Cerebellar cortex (tissue), 1 donor: Measurements from ENCODE around the gene KRTAP5-7.
"Not testable (repeated sequence)": the region's sequence is repeated elsewhere in the genome, so short reads cannot be mapped to it uniquely, and the experiment has no call there.

ENCODE experiments used
- DNase-seq: peaks from one replicate; pipeline ENCODE4 v3.0.0-alpha.2; 2015; ENCODE audit warnings: low spot score

Gene KRTAP5-7

GRCh38 chr11:71526796-71527575 is at the start of gene KRTAP5-7:
Gene KRTAP5-7, plus strand, starts transcription at chr11:71527267. Its CDS starts 34 bp downstream, at chr11:71527301.
- not testable (repeated sequence) for DNase-seq

- DNase-seq: no peak
Observed at GRCh38 chr11:71477641-71478527, 49.2 kb upstream of the KRTAP5-7 start.

- no peak for DNase-seq
Observed at GRCh38 chr11:71478528-71478840, 48.6 kb upstream of the KRTAP5-7 start.

- no peak for DNase-seq
Observed at GRCh38 chr11:71481101-71481960, 45.7 kb upstream of the KRTAP5-7 start.

DNA sequence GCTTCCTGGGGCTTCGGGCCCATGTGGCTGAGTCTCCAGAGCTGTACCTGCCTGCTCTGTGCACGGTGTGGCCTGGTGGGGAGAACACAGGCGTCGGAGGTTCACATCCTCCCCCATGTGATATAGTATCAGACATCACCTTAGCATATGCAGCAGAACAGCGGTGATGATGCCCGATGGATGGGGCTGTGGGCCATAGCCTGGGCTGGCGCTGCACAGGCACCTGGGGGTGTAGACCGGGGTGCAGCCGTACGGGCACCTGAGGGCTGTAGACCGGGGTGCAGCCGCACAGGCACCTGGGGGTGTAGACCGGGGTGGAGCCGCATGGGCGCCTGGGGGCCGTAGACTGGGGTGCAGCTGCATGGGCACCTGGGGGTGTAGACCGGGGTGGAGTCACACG is 44.9 kb upstream of the KRTAP5-7 start:
- DNase-seq: no peak

DNA sequence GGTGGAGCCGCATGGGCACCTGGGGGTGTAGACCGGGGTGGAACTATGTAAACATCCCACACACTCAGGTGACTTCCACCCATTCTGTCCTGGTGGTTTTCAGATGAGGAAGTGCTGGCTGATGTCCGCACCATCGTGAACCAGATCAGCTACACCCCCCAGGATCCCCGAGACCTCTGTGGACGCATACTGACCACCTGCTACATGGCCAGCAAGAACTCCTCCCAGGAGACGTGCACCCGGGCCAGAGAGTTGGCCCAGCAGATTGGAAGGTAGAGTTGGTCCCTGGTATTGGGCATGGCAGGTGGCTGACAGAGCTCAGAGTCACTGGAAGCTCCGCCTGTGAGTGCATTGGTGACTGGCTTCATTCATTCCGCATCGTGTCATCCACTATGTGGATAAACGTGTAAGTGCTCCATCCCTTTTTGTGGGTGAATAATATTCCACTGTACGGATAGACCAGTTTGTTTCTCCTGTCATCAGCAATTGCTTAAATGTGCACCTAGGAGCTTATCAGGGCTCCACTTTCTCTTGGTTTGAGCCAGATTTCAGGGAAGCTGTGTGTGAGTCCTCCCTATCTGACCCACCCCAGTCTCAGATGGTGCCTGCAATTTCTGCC is 44.2 kb upstream of the KRTAP5-7 start:
- no peak for DNase-seq

GRCh38 chr11:71483692-71484091 is 43.4 kb upstream of the KRTAP5-7 start:
- DNase-seq: no peak

DNA sequence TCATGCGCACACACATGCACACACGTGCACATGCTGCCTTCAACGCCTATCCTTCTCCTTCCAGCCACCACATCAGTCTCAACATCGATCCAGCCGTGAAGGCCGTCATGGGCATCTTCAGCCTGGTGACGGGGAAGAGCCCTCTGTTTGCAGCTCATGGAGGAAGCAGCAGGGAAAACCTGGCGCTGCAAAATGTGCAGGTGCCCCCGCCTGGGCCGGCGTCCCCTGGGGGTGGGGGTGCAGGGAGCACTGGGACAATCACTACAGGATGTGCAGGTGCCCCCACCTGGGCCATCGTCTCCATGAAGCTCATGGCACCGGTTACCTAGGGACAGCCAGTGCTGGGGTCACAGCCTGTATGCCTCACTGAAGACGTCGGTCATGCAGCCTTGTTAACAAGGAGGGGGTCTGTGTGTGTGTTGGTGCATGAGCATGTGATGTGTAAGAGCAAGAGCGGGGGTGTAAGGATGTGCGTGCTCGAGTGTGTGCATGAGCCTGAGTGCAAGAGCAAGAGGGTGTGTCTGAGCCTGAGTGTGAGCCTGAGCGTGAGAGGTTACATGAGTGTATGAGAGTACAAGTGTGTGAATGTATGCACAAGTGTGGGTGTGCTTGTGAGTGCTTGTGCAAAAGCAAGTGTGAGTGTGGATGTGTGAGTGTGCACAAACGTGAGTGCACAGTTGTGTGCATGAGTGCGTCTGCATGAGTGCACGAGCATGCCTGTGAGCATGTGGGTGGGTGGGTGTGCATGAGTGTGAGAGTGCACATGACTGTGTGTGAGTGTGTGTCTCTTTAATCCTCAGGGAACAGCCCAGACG is 42.6 kb upstream of the KRTAP5-7 start:
- DNase-seq: no peak

- DNase-seq: no peak
Observed at GRCh38 chr11:71485063-71485399, 42.0 kb upstream of the KRTAP5-7 start.

GRCh38 chr11:71485466-71485865 is 41.6 kb upstream of the KRTAP5-7 start:
- DNase-seq: no peak

GRCh38 chr11:71486320-71486719 is 40.7 kb upstream of the KRTAP5-7 start:
- no peak for DNase-seq

DNA sequence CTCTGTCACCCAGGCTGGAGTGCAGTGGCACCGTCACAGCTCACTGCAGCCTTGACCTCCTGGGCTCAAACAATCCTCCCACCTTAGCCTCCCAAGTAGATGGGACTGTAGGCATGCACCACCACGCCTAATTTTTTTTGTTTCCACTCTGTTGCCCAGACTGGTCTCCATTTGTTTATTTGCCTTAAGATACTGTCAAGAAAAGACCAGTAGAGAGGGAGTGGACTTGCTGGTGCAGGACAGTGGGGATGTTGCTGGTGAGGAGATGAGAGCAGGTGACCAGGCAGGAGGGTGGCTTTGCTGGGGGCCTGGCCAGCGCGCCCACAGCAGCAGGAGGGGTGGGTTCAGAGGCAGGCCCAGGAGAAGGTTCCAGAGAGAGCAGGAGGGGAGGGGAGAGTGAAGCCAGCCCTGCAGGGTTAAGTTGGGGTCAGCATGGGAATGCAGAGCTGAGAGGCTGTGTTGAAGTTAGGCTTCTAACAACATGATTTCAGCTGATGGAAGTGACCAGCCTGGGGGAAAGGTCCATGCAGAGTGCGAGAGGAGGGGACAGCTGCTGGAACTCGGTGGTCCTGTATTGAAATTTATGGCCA is 38.3 kb upstream of the KRTAP5-7 start:
- DNase-seq: no peak

DNA sequence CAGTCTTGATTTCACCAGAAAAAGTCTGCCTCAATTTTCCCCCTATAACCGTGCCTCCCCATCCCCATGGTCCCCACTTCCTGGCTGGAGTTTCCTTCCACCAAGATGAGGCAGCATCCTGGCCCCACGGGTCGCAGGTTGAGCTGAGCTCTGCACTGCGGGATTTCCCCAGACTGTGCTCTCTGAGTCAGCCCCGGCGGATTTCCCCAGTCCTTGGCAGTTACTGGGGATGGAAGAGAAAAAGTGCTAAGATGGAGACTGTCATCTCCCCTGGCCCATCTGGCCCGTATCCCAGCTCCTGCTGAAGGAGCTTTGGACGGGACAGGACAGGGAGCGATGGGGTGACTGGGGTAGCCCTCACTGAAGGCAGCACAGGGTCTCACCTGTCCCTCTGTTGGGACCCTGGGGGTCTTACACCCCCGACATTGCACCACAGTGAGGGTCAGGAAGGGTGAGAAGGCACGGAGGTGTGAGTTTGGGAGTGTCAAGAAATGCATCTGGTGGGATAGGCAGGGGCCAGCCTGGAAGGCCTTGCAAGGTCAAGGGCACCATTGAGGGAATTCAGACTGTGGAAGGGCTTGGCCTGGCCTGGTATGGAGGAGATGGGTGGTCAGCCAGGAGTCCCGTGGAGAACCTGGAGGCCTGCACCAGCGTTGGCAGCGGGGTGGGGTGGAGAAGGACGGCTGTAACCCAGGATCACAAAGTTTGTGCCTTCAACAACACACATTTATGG is 37.6 kb upstream of the KRTAP5-7 start:
- DNase-seq: no peak

DNA sequence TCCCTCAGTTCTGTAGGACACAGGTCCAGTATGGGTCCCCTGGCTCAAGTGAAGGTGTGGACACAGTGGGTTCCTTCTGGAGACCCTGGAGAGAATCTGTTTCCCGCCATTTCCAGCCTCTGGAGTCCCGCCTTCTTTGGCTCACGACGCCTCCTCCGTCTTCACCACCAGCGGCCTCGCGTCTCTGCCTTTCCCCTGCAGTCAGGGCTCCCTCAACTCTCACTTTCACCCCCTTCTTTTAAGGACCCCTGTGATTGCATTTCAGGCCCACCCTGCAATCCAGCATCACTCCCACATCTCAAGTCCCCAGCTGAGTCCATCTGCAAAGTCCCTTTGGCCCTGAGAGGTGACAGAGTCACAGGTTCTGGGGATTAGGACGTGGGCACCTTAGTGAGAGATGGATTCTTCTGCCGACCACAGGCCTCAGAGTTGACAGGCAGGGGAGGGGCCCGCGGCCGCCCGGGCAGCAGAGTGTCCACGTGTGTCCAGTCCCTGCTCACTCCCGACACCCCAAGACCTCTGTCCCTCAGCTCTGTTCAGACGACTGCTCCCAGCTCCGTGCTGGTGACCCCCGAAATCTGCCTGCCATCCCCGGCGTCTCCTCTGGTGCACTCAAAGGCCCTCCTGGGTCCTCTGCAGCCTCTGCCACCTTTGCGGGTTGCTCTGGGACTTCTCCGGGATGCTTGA is 36.9 kb upstream of the KRTAP5-7 start:
- DNase-seq: no peak

DNA sequence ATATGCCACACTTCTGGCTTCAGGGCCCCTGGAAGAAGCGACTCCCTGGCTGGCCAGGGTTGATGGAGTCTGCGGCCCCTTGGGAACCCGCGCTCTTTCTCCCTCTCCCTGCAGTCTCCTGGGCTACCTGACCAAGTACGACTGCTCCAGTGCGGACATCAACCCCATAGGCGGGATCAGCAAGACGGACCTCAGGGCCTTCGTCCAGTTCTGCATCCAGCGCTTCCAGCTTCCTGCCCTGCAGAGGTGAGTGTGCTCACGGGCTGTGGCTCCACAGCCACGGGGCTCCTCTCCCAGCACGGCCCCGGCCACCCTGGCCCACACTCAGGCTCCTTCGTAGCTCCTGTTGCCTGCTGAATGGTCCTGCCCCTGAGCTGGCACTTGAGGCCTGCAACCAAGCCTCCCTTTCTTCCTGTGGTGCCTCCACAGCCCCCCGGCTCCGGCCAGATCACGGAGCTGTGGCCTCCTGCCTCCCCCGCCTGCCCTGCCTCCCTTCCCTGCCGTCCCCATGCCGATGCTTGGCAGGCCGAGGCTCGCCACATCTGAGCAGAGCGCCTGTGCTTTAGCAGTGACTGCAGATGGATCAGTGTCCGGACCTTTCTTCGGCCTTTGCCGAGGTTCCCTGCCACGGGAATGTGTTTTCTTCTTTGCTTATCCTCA is 36.2 kb upstream of the KRTAP5-7 start:
- DNase-seq: no peak

DNA sequence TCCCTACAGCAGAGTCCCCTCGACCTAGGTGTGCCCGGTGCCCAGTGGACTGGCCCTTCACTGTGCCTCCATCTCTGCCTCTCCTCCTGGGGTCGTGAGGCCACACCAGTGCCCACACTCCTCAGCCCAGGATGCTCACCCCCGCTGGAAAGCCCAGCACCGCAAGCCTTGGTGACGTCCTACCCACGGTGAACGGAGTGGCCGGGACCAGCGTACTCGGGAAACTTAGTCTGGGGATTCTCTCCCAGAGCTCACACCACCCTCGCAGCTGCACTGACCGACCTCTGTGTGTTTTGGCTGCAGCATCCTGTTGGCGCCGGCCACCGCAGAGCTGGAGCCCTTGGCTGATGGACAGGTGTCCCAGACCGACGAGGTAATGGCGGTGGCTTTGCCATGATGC is 35.5 kb upstream of the KRTAP5-7 start:
- no peak for DNase-seq

DNA sequence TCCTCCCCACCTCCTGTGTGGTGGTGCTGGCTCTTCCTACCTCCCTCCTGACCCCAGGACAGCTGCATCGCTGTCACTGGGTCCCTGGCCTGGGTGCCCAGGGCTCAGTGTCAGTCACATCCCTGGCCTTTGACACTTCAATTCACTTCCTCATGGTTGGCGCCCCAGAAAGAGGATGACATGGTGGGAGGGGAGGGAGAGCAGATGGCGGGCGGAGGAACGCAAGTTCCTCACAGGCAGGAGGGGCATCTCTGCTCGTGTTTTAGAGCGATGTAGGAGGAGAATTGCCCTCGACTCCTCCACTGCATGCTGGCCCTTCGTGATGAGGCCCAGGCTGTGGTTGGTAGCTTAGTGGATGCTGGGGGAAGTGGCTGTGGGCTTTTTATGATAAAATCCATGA is 35.1 kb upstream of the KRTAP5-7 start:
- DNase-seq: no peak

DNA sequence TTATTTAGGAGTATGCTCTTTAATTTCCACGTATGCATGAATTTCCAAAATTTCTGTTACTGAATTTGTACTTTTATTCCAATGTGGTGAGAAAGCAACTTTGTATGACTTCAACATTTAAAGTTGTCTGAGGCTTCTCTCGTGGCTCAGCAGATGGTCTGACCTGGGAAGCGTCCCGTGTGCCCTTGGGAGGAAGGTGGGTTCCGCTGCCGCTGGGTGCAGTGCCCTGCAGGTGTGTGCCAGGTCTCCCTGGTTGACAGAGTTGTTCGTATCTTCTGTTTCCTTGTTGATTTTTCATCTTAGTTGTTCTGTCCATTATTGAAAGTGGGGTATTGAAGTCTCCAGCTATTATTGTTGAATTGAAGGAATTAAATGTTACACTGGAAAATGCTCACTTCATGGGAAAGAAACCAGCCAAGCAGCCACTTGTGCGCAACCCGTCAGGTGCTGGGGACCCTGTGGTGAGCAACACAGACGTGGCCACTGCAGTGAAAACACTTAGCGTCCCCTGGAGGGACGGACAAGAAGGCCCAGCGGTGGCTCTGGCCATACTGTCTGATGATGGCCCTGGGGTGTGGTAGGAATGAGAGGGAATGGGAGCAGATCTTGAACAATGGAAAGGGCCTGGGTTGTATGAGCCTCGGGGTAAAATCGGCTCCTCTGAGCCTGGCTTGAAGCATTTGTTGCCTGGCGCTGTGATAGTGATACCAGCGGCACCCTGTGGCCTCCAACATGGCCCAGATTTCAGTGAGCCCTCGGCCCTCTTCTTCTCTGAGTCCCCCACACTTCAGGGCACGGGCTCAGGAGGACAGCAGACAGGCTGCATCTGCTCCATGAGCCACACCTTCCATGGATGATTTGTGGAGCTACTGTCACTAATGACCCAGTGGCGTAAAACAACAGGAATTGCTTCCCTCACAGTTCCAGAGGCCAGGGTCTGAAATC is 31.5 kb upstream of the KRTAP5-7 start:
- no peak for DNase-seq
